ENCODE data around the gene NAAA. TPM values are rescaled to one million over a fixed set of nuclear protein-coding genes. Genes with fewer than 3 reads are reported as not detected.

NAAA gene
- 36.3 and 46.9 TPM in 2 replicates for total RNA-seq

DNA sequence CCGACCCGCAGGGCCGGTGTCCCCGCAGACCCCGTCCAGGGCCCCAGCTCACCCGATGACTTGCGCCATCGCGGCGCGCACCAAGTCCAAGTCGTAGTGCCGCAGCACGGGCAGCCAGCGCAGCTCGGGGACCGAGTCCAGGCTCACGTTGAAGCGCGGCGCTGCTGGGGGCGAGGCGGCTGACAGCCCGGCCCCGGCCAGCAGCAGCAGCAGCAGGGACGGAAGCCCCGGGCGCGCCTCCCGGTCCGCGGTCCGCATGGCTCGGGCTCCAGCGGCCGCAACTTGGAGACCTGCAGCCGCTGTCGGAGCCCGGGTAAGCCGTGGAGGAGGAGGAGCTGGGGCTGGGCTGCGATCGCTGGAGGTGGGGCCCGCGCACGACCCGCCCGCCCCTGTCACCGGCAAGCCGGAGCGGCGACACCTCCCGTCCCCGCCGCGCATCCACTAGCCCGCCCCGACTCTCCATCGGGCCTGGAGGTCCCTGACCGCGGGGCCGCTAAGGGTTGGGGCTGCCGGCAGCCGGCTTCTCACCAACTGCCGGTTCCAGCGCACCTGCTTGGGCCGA lies at the start of gene NAAA:
Gene NAAA, minus strand, starts transcription at position 322 of the 562 bp plus-strand sequence. Its CDS starts 64 bp downstream, at position 258.

DNA sequence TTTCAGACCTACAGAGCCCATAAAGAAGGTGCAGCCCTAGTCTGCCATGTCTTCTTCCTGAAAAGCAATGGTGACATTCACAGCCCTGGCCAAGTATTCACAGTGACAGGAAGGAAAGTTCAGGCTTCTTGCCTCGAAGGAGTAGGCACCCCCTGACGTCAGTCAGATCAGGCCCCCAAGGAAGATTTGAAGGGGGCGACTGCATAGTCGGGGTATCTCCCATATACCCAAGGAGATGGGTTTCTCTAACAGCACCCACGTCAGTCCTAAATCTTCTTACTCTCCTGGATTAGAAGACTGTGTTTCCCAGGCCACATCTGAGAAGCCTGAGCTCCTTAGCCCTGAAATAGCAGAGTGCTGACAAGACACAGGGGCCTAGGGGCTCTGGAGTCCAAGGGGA lies 38.5 kb downstream of the NAAA start, which contains the start of gene PPEF2:
Gene PPEF2, minus strand, starts transcription at position 101 of the 400 bp plus-strand sequence. CDS start 6,127 bp downstream, outside the sequence.

Other genes starting within 250 kb of the NAAA start
- 118 and 126 TPM in 2 replicates for gene USO1, start 216.4 kb downstream of the NAAA start, total RNA-seq
- gene PPEF2, start 38.6 kb downstream of the NAAA start, total RNA-seq = not detected in 2 replicates
- 40.9 and 42.4 TPM in 2 replicates for gene SDAD1, start 49.9 kb upstream of the NAAA start, total RNA-seq
- gene CXCL9, start 66.5 kb upstream of the NAAA start, total RNA-seq = not detected in 2 replicates
- 0.16 and 0.36 TPM in 2 replicates for gene CXCL10, start 82.5 kb upstream of the NAAA start, total RNA-seq
- not detected in 2 replicates for gene CXCL11, start 95.1 kb upstream of the NAAA start, total RNA-seq
- gene ART3, start 133.7 kb upstream of the NAAA start, total RNA-seq = not detected in 2 replicates
- 47.4 and 51.1 TPM in 2 replicates for gene NUP54, start 207.4 kb upstream of the NAAA start, total RNA-seq

Measured in hair follicle dermal papilla cell (primary cell).